WTC11 (cell line): ENCODE measurements around the gene MYO16. TPM values are rescaled to one million over a fixed set of nuclear protein-coding genes. Genes with fewer than 3 reads are reported as not detected.

Source experiments
- ATAC-seq: fragments of 200-7000 bp; cut with Tn5 transposase; 2 replicates; pipeline ENCODE4 v1.10.0; 2021; ENCODE audit warnings: mild to moderate bottlenecking, moderate library complexity
- CTCF ChIA-PET: fragments of 300-600 bp; sonication (Branson Sonifier 250); formaldehyde crosslinking; loops from one replicate; lab custom pipeline; 2021; ENCODE audit warnings: antibody characterized with exemption; lab: Charles Lee
- POLR2A ChIA-PET: fragments of 350-600 bp; sonication (Branson Sonifier 250); formaldehyde crosslinking; loops from one replicate; lab custom pipeline; 2021; ENCODE audit warnings: antibody characterized with exemption; lab: Charles Lee
- DNase-seq: peaks from one replicate; pipeline ENCODE4 v3.0.0; 2021; ENCODE audit warnings: low spot score
- H3K27ac Mint-ChIP-seq: 2 replicates; pipeline ENCODE4 v1.8.0; 2021; ENCODE audit warnings: mixed read lengths
- H3K27me3 Mint-ChIP-seq: 2 replicates; pipeline ENCODE4 v1.8.0; 2021; ENCODE audit warnings: low read depth, mild to moderate bottlenecking, moderate library complexity, mixed read lengths
- H3K36me3 Mint-ChIP-seq: 2 replicates; pipeline ENCODE4 v1.8.0; 2021; ENCODE audit warnings: mixed read lengths
- H3K4me1 Mint-ChIP-seq: 2 replicates; pipeline ENCODE4 v1.8.0; 2022; ENCODE audit warnings: mixed read lengths
- H3K4me3 Mint-ChIP-seq: 2 replicates; pipeline ENCODE4 v1.8.0; 2021; ENCODE audit warnings: mild to moderate bottlenecking, moderate library complexity, mixed read lengths
- H3K9me3 Mint-ChIP-seq: 2 replicates; pipeline ENCODE4 v1.8.0; 2021; ENCODE audit warnings: mixed read lengths
- AR ChIP-seq: fragments of 250-450 bp; sonication (Bioruptor Pico); IDR thresholded peaks from 2 replicates; pipeline ENCODE4 v1.9.0; 2021; ENCODE audit warnings: mild to moderate bottlenecking
- ATF1 ChIP-seq: sonication (generic); formaldehyde crosslinking; IDR thresholded peaks from 2 replicates; pipeline ENCODE4 v1.8.1; 2023; ENCODE audit warnings: mild to moderate bottlenecking, moderate library complexity, missing genetic modification reagents
- ATF6 ChIP-seq: sonication (generic); formaldehyde crosslinking; IDR thresholded peaks from 2 replicates; pipeline ENCODE4 v1.8.1; 2023; ENCODE audit warnings: mild to moderate bottlenecking, missing genetic modification reagents
- CREB1 ChIP-seq: sonication (generic); formaldehyde crosslinking; IDR thresholded peaks from 2 replicates; pipeline ENCODE4 v1.8.0; 2023; ENCODE audit warnings: mild to moderate bottlenecking, missing genetic modification reagents
- FOXP1 ChIP-seq: sonication (generic); formaldehyde crosslinking; IDR thresholded peaks from 2 replicates; pipeline ENCODE4 v1.8.0; 2022; ENCODE audit warnings: missing genetic modification reagents, mild to moderate bottlenecking, moderate library complexity, borderline replicate concordance
- HMGA2 ChIP-seq: fragments of 250-450 bp; sonication (Bioruptor Pico); IDR thresholded peaks from 2 replicates; pipeline ENCODE4 v1.4.0; 2021; ENCODE audit warnings: mild to moderate bottlenecking, moderate library complexity
- NFYB ChIP-seq: sonication (generic); formaldehyde crosslinking; conservative IDR thresholded peaks from 2 replicates; pipeline ENCODE4 v1.8.0; 2022; ENCODE audit warnings: low read depth, missing genetic modification reagents
- NR2C2 ChIP-seq: sonication (generic); formaldehyde crosslinking; IDR thresholded peaks from 2 replicates; pipeline ENCODE4 v1.8.0; 2022; ENCODE audit warnings: mild to moderate bottlenecking, missing genetic modification reagents
- PREB ChIP-seq: sonication (generic); formaldehyde crosslinking; IDR thresholded peaks from 2 replicates; pipeline ENCODE4 v1.8.1; 2022; ENCODE audit warnings: mild to moderate bottlenecking, missing genetic modification reagents, moderate library complexity, borderline replicate concordance
- SMAD4 ChIP-seq: sonication (generic); formaldehyde crosslinking; IDR thresholded peaks from 2 replicates; pipeline ENCODE4 v1.8.0; 2022; ENCODE audit warnings: mild to moderate bottlenecking, missing genetic modification reagents
- SP1 ChIP-seq: sonication (generic); formaldehyde crosslinking; conservative IDR thresholded peaks from 2 replicates; pipeline ENCODE4 v1.8.1; 2022; ENCODE audit warnings: missing genetic modification reagents
- TP53 ChIP-seq: sonication (generic); formaldehyde crosslinking; IDR thresholded peaks from 2 replicates; pipeline ENCODE4 v1.8.1; 2023; ENCODE audit warnings: mild to moderate bottlenecking, missing genetic modification reagents
- ZBTB21 ChIP-seq: sonication (generic); formaldehyde crosslinking; IDR thresholded peaks from 2 replicates; pipeline ENCODE4 v1.8.1; 2023; ENCODE audit warnings: mild to moderate bottlenecking, missing genetic modification reagents, borderline replicate concordance
- ZNF532 ChIP-seq: fragments of 250-450 bp; sonication (Bioruptor Pico); IDR thresholded peaks from 2 replicates; pipeline ENCODE4 v1.9.0; 2021; ENCODE audit warnings: mild to moderate bottlenecking, borderline replicate concordance
- total RNA-seq: library from RNA; stranded (reverse); gene quantifications from 3 replicates; pipeline ENCODE4 v1.2.3, GENCODE V29; 2021
- TF ChIP-seq, protein P1 (sequence below): sonication (generic); formaldehyde crosslinking; IDR thresholded peaks from 2 replicates; pipeline ENCODE4 v1.8.0; 2023; ENCODE audit warnings: missing genetic modification reagents
- TF ChIP-seq, protein P2 (sequence below): sonication (generic); formaldehyde crosslinking; IDR thresholded peaks from 2 replicates; pipeline ENCODE4 v1.8.0; 2023; ENCODE audit warnings: missing genetic modification reagents, mild to moderate bottlenecking, borderline replicate concordance

Gene MYO16
- total RNA-seq, 1 experiment from 2014 or later = 0.09 TPM

DNA sequence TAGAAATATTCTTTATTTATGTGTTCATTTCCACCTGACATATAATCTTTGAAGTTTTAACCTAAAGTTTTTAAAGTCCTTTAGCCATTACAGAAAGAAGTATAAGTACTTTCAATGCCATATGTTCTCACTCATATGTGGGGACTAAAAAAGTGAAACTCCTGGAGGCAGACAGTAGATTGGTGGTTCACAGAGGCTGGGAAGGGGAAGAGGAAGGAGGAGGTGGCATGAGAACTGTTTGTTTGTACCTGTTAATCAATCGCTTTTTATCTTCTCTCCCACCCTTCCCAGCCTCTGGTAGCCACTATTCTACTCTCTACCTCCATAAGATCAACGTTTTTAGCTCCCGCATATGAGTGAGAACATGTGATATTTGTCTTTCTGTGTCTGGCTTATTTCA, 131.1 kb downstream of the MYO16 start (continued):
- TF ChIP-seq ATF6 (CRISPR knock-in tag) = no peak
- no peak for TF ChIP-seq TP53
- no peak for TF ChIP-seq NR2C2 (CRISPR knock-in tag)

DNA sequence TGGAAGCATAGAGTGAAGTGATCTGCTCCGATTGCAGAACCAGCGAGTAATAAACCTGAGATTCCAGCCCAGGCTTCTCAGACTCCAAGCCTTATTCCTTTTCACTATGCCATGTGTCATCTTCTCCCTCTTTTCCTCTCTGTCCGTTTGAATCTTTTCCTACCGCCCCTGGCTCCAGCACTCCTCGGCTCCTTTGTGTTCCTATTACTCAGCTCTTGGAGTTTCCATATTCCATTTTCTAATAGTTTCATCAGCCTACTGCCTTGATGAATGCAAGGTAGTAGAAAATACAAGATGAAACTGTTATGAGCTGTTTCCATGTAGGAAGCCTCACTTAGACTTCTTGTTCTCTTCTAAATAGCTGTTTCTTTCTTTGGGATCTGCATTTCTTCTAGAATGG, 138.6 kb downstream of the MYO16 start:
- Mint-ChIP-seq H3K4me1 (no peaks in the 10 kb centered on the region), H3K27ac (no peak overlapping the region), H3K9me3 (no peaks in the 10 kb centered on the region; the same call in 1 of the 2 replicates), H3K27me3 (no peaks in the 10 kb centered on the region; the same call in 1 of the 2 replicates)
- no peak for DNase-seq
- TF ChIP-seq ZNF532 (CRISPR knock-in tag) (no peak), SMAD4 (CRISPR knock-in tag) (no peak), NFYB (CRISPR knock-in tag) (no peak), SP1 (CRISPR knock-in tag) (no peak)
- TF ChIP-seq, protein P1, sequence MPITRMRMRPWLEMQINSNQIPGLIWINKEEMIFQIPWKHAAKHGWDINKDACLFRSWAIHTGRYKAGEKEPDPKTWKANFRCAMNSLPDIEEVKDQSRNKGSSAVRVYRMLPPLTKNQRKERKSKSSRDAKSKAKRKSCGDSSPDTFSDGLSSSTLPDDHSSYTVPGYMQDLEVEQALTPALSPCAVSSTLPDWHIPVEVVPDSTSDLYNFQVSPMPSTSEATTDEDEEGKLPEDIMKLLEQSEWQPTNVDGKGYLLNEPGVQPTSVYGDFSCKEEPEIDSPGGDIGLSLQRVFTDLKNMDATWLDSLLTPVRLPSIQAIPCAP = no peak
- TF ChIP-seq, all 79 proteins: peak for 0
- ChIA-PET POLR2A (no interaction called here), CTCF (interaction anchor here (1.2 kb wide), 1 partner anchor 127 kb away, joined by 3 read pairs; no protein-coding TSS in a partner anchor)
- no peaks in the 10 kb centered on the region for H3K36me3 Mint-ChIP-seq
- H3K4me3 Mint-ChIP-seq = no peak overlapping the region
- no peak for ATAC-seq

- no peaks in the 10 kb centered on the region; the same call in 1 of the 2 replicates for H3K27me3 Mint-ChIP-seq
- no peak for ATAC-seq
- no peaks in the 10 kb centered on the region; the same call in 1 of the 2 replicates for H3K9me3 Mint-ChIP-seq
- ChIA-PET POLR2A (no interaction called here), CTCF (no interaction called here)
- no peaks in the 10 kb centered on the region for H3K36me3 Mint-ChIP-seq
- no peak for DNase-seq
- no peak overlapping the region for H3K27ac Mint-ChIP-seq
- no peak overlapping the region for H3K4me3 Mint-ChIP-seq
- no peaks in the 10 kb centered on the region for H3K4me1 Mint-ChIP-seq
- TF ChIP-seq TP53 (no peak), ZBTB21 (no peak), ATF1 (CRISPR knock-in tag) (no peak), PREB (no peak), CREB1 (CRISPR knock-in tag) (no peak), NR2C2 (CRISPR knock-in tag) (no peak), HMGA2 (CRISPR knock-in tag) (no peak), AR (CRISPR knock-in tag) (no peak), FOXP1 (no peak)
- TF ChIP-seq, protein P2, sequence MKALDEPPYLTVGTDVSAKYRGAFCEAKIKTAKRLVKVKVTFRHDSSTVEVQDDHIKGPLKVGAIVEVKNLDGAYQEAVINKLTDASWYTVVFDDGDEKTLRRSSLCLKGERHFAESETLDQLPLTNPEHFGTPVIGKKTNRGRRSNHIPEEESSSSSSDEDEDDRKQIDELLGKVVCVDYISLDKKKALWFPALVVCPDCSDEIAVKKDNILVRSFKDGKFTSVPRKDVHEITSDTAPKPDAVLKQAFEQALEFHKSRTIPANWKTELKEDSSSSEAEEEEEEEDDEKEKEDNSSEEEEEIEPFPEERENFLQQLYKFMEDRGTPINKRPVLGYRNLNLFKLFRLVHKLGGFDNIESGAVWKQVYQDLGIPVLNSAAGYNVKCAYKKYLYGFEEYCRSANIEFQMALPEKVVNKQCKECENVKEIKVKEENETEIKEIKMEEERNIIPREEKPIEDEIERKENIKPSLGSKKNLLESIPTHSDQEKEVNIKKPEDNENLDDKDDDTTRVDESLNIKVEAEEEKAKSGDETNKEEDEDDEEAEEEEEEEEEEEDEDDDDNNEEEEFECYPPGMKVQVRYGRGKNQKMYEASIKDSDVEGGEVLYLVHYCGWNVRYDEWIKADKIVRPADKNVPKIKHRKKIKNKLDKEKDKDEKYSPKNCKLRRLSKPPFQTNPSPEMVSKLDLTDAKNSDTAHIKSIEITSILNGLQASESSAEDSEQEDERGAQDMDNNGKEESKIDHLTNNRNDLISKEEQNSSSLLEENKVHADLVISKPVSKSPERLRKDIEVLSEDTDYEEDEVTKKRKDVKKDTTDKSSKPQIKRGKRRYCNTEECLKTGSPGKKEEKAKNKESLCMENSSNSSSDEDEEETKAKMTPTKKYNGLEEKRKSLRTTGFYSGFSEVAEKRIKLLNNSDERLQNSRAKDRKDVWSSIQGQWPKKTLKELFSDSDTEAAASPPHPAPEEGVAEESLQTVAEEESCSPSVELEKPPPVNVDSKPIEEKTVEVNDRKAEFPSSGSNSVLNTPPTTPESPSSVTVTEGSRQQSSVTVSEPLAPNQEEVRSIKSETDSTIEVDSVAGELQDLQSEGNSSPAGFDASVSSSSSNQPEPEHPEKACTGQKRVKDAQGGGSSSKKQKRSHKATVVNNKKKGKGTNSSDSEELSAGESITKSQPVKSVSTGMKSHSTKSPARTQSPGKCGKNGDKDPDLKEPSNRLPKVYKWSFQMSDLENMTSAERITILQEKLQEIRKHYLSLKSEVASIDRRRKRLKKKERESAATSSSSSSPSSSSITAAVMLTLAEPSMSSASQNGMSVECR (CRISPR knock-in tag) = no peak
Observed at GRCh38 chr13:108769213-108770070, 140.0 kb downstream of the MYO16 start.
